GM12874 (cell line): Measurements from ENCODE around the gene KCTD4.

Experiments
- TF ChIP-seq, protein P1 (sequence below): IDR thresholded peaks from 2 replicates; pipeline ENCODE4 v1.5.1; 2011; ENCODE audit warnings: low read depth, mild to moderate bottlenecking, control low read depth, low read length, moderate library complexity; ENCODE audit not compliant: insufficient read depth

Gene KCTD4

DNA sequence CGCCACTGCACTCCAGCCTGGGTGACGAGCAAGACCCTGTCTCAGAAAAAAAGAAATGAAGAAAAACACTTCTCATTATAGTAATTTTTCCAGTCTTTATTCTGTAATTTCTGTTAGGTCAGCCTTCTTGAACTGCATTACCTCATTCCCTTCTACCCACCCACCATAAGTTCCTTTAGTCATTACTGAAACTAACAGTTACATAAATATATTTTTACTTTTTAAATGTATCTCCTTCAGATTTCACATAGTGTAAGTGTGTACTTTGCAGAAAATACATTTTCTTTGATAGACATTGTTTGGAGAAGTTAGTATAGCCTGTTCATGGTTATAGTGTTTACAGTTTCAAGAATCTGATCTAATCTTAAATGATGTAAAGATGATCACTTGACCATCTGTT, 31.7 kb upstream of the KCTD4 start:
- TF ChIP-seq, protein P1, sequence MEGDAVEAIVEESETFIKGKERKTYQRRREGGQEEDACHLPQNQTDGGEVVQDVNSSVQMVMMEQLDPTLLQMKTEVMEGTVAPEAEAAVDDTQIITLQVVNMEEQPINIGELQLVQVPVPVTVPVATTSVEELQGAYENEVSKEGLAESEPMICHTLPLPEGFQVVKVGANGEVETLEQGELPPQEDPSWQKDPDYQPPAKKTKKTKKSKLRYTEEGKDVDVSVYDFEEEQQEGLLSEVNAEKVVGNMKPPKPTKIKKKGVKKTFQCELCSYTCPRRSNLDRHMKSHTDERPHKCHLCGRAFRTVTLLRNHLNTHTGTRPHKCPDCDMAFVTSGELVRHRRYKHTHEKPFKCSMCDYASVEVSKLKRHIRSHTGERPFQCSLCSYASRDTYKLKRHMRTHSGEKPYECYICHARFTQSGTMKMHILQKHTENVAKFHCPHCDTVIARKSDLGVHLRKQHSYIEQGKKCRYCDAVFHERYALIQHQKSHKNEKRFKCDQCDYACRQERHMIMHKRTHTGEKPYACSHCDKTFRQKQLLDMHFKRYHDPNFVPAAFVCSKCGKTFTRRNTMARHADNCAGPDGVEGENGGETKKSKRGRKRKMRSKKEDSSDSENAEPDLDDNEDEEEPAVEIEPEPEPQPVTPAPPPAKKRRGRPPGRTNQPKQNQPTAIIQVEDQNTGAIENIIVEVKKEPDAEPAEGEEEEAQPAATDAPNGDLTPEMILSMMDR, result no peak

- TF ChIP-seq, protein P1, result no peak
Observed at GRCh38 chr13:45231722-45232121, 30.9 kb upstream of the KCTD4 start.

GRCh38 chr13:45231305-45231704, 30.5 kb upstream of the KCTD4 start:
- TF ChIP-seq, protein P1, result no peak

DNA sequence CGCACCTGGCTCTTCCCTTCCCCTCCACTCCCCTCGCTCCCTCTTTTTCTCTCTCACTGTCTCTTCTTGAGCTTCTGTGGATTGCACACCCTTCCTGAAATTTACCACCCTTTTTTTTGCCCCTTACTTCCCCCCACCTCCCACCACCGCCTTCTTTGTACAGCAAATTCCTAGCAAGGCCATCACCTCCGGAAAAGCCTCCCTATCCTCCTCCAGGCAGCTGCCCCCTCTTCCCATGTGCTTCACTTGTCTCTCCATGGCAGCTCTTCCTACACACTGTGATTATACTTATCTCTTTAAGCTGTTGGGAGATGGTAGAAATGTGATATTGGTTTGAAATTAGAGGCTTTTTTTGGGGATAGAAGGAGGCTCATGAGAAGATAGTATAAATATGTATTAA, 28.3 kb upstream of the KCTD4 start:
- TF ChIP-seq, protein P1, result no peak

GRCh38 chr13:45228002-45228401, 27.2 kb upstream of the KCTD4 start:
- TF ChIP-seq, protein P1, result no peak

- TF ChIP-seq, protein P1, result no peak
Observed at GRCh38 chr13:45226024-45226423, 25.2 kb upstream of the KCTD4 start.

DNA sequence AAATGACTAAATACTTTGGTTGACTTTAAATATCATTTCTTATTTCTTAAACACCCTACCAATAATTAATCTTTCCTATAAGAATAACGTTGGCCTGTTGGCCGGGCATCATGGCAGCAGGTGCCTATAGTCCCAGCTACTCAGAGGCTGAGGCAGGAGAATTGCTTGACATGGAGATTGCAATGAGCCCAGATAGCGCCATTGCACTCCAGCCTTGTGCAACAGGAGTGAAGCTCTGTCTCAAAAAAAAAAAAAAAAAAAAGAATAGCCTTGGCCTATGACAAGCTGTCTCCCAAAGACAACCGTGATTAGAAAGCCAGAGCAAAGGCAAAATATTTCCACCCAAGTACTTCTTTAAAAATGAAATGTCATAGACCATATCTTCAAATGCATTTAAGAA, 24.5 kb upstream of the KCTD4 start:
- TF ChIP-seq, protein P1, result no peak

DNA sequence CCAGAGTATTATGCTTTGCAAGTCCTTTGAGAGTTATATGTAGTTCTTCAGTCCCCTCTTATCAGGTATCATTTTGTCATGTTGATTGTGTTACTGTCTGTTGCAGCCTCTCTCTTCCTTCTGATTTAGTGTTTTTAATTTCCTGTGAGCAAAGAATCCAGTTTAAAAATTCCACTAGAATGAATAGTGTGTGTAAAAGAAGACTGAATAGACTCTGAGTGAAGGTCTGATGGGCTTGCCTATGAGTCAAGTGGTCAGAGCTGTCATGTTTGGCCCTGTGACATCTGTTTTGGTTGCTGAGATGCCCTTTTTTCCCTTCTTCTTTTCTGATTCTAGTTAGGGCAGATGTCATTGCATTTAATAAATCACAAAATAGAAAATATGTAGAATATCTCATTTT, 23.3 kb upstream of the KCTD4 start:
- TF ChIP-seq, protein P1, result no peak
